ENCODE measurements around the gene RARA.

The RARA gene

DNA sequence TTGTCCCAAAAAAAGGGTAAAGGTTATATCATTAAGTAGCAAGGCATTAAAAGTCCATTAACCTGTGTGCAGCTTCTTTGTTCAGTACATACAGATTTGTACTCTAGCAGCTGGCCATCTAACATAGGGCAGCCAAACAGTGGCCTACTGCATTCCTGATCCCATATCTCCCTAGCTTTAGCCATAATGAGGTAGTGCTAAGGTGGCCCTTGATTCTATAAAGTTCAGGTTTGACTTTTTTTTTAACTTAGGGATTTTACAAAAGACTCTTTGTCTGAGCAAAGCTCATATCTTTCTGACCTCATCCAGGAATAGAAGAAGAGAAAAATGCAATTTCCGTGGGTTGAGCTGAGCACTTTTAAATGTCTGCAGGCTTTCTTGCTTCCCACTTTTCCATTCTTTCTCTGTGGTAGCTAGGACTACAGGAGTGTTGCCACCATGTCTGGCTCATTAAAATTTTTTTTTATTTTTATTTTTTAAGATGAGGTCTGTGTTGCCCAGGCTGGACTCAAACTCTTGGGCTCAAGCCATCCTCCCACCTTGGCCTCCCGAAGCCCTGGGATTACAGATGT, 40.8 kb upstream of the RARA start:
- no peak overlapping the region for H3K4me3 ChIP-seq (ENCODE audit: low read depth, low read length)
- TF ChIP-seq, protein P1, sequence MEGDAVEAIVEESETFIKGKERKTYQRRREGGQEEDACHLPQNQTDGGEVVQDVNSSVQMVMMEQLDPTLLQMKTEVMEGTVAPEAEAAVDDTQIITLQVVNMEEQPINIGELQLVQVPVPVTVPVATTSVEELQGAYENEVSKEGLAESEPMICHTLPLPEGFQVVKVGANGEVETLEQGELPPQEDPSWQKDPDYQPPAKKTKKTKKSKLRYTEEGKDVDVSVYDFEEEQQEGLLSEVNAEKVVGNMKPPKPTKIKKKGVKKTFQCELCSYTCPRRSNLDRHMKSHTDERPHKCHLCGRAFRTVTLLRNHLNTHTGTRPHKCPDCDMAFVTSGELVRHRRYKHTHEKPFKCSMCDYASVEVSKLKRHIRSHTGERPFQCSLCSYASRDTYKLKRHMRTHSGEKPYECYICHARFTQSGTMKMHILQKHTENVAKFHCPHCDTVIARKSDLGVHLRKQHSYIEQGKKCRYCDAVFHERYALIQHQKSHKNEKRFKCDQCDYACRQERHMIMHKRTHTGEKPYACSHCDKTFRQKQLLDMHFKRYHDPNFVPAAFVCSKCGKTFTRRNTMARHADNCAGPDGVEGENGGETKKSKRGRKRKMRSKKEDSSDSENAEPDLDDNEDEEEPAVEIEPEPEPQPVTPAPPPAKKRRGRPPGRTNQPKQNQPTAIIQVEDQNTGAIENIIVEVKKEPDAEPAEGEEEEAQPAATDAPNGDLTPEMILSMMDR (IDR thresholded peaks at IDR 0.05; ENCODE audit: low read depth, low read length, missing control alignments), result no peak
- in situ Hi-C loops (cut with HindIII; ENCODE audit: low sequenced_read_pairs), result no loop called here
- no peak for DNase-seq (ENCODE audit: low read depth)

DNA sequence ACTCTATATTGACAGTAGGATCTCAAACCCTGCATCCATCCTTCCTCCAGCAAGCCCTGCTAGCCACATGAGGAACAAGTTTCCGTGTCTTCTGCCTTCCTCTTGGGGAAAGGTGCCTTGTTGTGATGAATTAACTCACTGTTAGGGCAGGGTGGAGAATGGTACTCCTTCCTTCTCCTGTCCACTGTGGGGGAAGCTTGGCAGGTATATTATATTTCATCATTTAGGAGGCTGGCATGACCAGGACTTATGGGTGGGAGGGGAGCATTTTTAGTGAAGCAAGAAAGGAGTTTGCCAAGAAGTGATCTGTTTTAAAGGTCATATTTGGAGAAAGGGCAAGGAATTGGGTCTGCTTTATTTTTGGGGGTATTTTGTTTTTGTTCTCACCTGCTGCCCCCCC, 30.6 kb upstream of the RARA start:
- in situ Hi-C loops (cut with HindIII; ENCODE audit: low sequenced_read_pairs), result no loop called here
- TF ChIP-seq, protein P1 (IDR thresholded peaks at IDR 0.05; ENCODE audit: low read depth, low read length, missing control alignments), result no peak
- DNase-seq (ENCODE audit: low read depth), result no peak
- H3K4me3 ChIP-seq (ENCODE audit: low read depth, low read length), result no peak overlapping the region

DNA sequence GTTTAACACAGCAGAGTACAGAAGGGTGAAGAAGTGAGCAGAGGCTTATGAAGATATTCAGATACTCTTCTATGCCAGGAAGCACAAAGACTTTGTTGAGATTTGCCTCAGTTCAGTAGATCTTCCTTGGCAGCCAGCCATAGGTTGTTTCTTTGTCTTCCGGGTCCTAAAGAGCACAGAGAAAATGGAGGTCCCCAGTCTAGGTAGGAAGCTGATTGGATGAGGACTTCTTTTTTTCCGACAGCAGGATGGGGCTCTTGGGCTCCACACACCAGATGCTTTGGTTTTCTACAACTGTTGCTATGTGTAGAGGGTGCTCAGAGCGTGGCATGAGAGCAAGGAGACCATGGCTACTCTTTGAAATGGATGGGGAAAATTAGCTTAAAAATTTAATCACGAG, 29.6 kb upstream of the RARA start:
- TF ChIP-seq, protein P1 (IDR thresholded peaks at IDR 0.05; ENCODE audit: low read depth, low read length, missing control alignments), result no peak
- H3K4me3 ChIP-seq (ENCODE audit: low read depth, low read length), result no peak overlapping the region
- in situ Hi-C loops (cut with HindIII; ENCODE audit: low sequenced_read_pairs), result no loop called here
- DNase-seq (ENCODE audit: low read depth), result no peak

DNA sequence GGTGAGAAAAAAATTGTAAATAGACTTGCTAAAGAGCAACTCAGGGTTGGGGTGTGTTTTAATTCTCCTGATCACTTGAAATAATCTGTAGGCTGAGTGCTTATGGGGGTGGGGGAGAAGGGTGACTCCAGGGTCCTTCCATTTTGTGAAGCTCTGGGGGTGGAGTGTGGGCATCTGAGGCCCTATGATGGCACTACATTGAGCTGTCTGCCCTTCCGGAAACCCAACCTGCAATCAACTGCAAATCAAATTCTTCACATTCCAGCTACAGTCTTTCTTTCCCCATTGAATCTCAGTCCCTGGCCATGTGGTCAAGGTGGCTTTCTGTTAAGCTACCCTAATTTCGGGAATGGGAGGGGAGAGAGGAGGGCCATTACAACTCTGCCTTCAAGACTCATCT, 27.3 kb upstream of the RARA start:
- DNase-seq (ENCODE audit: low read depth), result no peak
- TF ChIP-seq, protein P1 (IDR thresholded peaks at IDR 0.05; ENCODE audit: low read depth, low read length, missing control alignments), result no peak
- in situ Hi-C loops (cut with HindIII; ENCODE audit: low sequenced_read_pairs), result no loop called here
- no peak overlapping the region for H3K4me3 ChIP-seq (ENCODE audit: low read depth, low read length)

DNA sequence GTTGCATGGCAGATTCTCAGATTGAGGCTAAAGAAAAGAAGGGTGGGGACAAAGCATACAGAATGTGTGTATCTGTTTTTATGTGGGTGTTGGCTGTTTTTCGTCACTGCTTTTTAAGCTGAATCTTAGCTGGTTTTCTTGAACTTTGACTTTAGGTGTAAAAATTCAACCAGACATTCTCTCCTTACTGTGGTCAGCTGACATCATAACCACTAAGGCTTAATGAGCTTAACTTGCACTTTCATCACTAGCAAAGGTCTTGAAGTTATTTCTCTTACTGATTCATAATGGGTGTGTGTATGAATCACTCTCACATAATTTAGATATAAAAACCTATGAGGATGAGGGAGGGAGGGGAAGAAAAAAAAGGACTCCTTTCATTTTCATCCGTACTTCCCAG, 25.3 kb upstream of the RARA start:
- in situ Hi-C loops (cut with HindIII; ENCODE audit: low sequenced_read_pairs), result no loop called here

DNA sequence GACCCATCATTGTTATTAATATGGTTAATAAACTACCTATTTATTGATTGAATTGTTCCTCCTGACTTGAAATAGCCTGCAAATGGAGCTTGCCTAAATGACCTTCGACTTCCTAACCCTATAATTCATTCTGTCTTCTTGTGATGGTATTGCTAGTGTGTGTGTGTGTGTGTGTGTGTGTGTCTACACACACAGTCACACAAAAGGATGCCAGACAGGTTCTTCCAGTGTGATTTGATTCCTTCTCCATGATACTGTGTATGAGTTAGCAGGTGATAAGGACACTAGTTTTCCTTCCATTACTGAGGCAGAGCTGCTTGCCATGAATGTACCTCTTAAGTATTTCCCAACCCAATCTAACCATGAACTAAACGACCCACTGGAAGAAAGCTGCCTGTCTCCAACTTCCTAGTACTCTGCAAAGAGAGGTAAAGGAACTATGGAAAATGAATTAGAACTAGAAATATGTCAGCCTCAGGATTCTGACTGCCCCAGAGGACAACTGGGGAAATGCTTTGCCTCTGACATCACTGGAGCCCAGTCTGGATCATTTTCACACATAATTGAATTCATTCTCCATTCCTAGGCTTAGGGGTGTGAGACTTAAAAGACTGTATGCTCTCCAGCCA, 24.8 kb upstream of the RARA start:
- DNase-seq (ENCODE audit: low read depth), result peak; percentile 93
- in situ Hi-C loops (cut with HindIII; ENCODE audit: low sequenced_read_pairs), result no loop called here
- TF ChIP-seq, protein P1 (IDR thresholded peaks at IDR 0.05; ENCODE audit: low read depth, low read length, missing control alignments), result peak; percentile 57
- H3K4me3 ChIP-seq (ENCODE audit: low read depth, low read length), result peak overlapping the region; percentile 30

More for the DNA sequence above, 25.3 kb upstream of the RARA start:
- TF ChIP-seq, protein P1 (IDR thresholded peaks at IDR 0.05; ENCODE audit: low read depth, low read length, missing control alignments), result no peak
- peak; percentile 91 for DNase-seq (ENCODE audit: low read depth)
- peak overlapping the region; percentile 30 for H3K4me3 ChIP-seq (ENCODE audit: low read depth, low read length)

All from astrocyte of the cerebellum (primary cell).